Thoracic aorta (tissue), 2 donors: ENCODE measurements around the gene HPCAL1. TPM values are rescaled to one million over a fixed set of nuclear protein-coding genes. Genes with fewer than 3 reads are reported as not detected.

Experiments used
- ATAC-seq: fragments of 150-250 bp; one replicate; pipeline ENCODE4 v1.8.0; 2017; ENCODE audit warnings: low read depth; ENCODE audit not compliant: insufficient number of reproducible peaks, low FRiP score
- DNase-seq: peaks from one replicate; pipeline ENCODE4 v3.0.0-alpha.2; 2020; ENCODE audit warnings: low spot score
- H3K27ac ChIP-seq, 2 donors: fragments of 200-600 bp; sonication (generic); 1 replicate in 1 of 2; 2 replicates in 1 of 2; pipeline ENCODE4 v1.5.1; 2016; ENCODE audit warnings: mild to moderate bottlenecking in 2 of 2, moderate library complexity in 2 of 2
- H3K27me3 ChIP-seq: fragments of 200-600 bp; sonication (generic); replicated peaks from 2 replicates; pipeline ENCODE4 v1.6.0; 2016; ENCODE audit warnings: mild to moderate bottlenecking; ENCODE audit not compliant: insufficient read depth
- H3K36me3 ChIP-seq: fragments of 200-600 bp; sonication (generic); one replicate; pipeline ENCODE4 v1.5.1; 2016
- H3K4me1 ChIP-seq, 2 donors: fragments of 200-600 bp; sonication (generic); 1 replicate in 1 of 2; 2 replicates in 1 of 2; pipeline versions ENCODE4 v1.5.1 to v1.6.0; 2016; ENCODE audit warnings: low read depth in 2 of 2, mild to moderate bottlenecking in 1 of 2; ENCODE audit not compliant: control insufficient read depth in 1 of 2
- H3K4me3 ChIP-seq: fragments of 200-600 bp; sonication (generic); 2 replicates; pipeline ENCODE4 v1.5.1; 2016; ENCODE audit warnings: mild to moderate bottlenecking
- H3K9me3 ChIP-seq: fragments of 200-600 bp; sonication (generic); 2 replicates; pipeline ENCODE4 v1.5.1; 2016
- CTCF ChIP-seq: fragments of 200-600 bp; sonication (generic); IDR thresholded peaks from one replicate; pipeline ENCODE4 v1.5.1; 2019; ENCODE audit warnings: antibody characterized with exemption
- total RNA-seq, 2 donors: library from RNA; depleted of rRNA; stranded (reverse); fragments of >200 nt; gene quantifications; one replicate each; pipeline versions ENCODE4 v1.1.0 to v1.2.3, GENCODE V29; 2016

Gene HPCAL1
- total RNA-seq, 2 donors from 2014 or later: 34.6 to 50.2 TPM

GRCh38 chr2:10256031-10256514, 46.6 kb upstream of the HPCAL1 start:
- no peak overlapping the region for H3K4me3 ChIP-seq
- H3K9me3 ChIP-seq: no peaks in the 10 kb centered on the region
- H3K4me1 ChIP-seq: no peaks in the 10 kb centered on the region
- no peak overlapping the region for H3K27ac ChIP-seq
- no peak for DNase-seq
- no peaks in the 10 kb centered on the region for H3K27me3 ChIP-seq
- no peak for TF ChIP-seq CTCF
- ATAC-seq: no peak
- H3K36me3 ChIP-seq: no peaks in the 10 kb centered on the region

- Histone ChIP-seq H3K36me3 (no peaks in the 10 kb centered on the region), H3K27me3 (no peaks in the 10 kb centered on the region), H3K9me3 (no peaks in the 10 kb centered on the region), H3K4me3 (no peak overlapping the region), H3K27ac (no peak overlapping the region), H3K4me1 (no peaks in the 10 kb centered on the region)
- DNase-seq (no peak), ATAC-seq (no peak)
- no peak for TF ChIP-seq CTCF
These were observed 46.1 kb upstream of the HPCAL1 start for GRCh38 chr2:10256515-10257031.

GRCh38 chr2:10257036-10257435, 45.7 kb upstream of the HPCAL1 start:
- Histone ChIP-seq H3K27me3 (no peaks in the 10 kb centered on the region), H3K9me3 (no peaks in the 10 kb centered on the region), H3K27ac (no peak overlapping the region), H3K4me1 (no peaks in the 10 kb centered on the region), H3K36me3 (no peaks in the 10 kb centered on the region), H3K4me3 (no peak overlapping the region)
- TF ChIP-seq CTCF: no peak
- DNase-seq (no peak), ATAC-seq (no peak)

DNA sequence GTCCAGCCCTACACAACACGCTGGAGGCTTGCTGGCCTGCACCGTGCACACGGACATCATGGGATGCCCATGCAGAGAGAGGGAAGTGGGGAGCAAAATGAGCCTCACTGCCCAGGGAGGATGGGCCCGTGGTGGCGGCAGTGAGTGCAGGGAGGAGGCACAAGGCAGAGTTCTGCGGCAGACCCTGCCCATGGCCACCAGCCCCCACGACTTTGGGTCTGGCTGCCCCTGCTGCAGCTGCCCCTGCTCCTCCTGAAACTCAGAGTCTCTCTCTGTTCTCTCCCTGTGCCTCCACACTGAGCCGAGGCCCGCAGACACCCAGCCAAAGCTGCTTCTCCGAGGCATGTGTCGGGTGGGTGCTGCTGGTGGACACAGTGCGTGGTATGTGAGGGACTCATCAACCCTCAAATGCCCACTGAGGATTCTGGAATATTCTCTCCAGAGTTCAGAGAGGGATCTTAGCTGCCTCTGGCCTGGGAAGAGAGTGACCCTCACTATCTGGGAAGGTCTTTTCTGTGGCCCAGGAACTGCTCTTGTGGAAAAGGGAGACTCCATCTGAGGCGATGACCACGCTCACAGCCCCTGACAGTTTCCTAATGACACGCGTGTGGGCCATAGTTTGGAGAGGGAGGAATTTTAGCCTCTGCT, 45.1 kb upstream of the HPCAL1 start:
- no peak overlapping the region for H3K27ac ChIP-seq
- H3K9me3 ChIP-seq: no peaks in the 10 kb centered on the region
- TF ChIP-seq CTCF: no peak
- no peak for ATAC-seq
- H3K36me3 ChIP-seq: no peaks in the 10 kb centered on the region
- H3K4me3 ChIP-seq: no peak overlapping the region
- H3K27me3 ChIP-seq: no peaks in the 10 kb centered on the region
- no peaks in the 10 kb centered on the region for H3K4me1 ChIP-seq
- DNase-seq: no peak

GRCh38 chr2:10258326-10258725, 44.4 kb upstream of the HPCAL1 start:
- no peaks in the 10 kb centered on the region for H3K27me3 ChIP-seq
- no peak for ATAC-seq
- no peaks in the 10 kb centered on the region for H3K9me3 ChIP-seq
- no peak overlapping the region for H3K4me3 ChIP-seq
- H3K27ac ChIP-seq: no peak overlapping the region
- no peak for TF ChIP-seq CTCF
- no peaks in the 10 kb centered on the region for H3K4me1 ChIP-seq
- no peak for DNase-seq
- H3K36me3 ChIP-seq: no peaks in the 10 kb centered on the region
